Kidney (tissue), 14 donors: Measurements from ENCODE around the gene NOTCH4. TPM values are rescaled to one million over a fixed set of nuclear protein-coding genes. Genes with fewer than 3 reads are reported as not detected.
A peak's percentile ranks its signal among the peaks of the same experiment; 100 is the strongest.

ENCODE experiments used
- DNase-seq, 5 donors: peaks; one replicate each; pipeline ENCODE4 v3.0.0-alpha.2; 2013 to 2020
- FAIRE-seq: peaks from 2 replicates; lab custom pipeline; 2012; peaks lifted over from hg19 to GRCh38; lab: Jason Lieb, UNC
- H3K27ac ChIP-seq, 2 donors: one replicate each; pipeline ENCODE4 v1.7.0; 2013; ENCODE audit warnings: low read depth in 2 of 2, low read length in 2 of 2, inconsistent platforms in 1 of 2
- H3K27me3 ChIP-seq: one replicate; pipeline ENCODE4 v1.7.1; 2013; ENCODE audit warnings: low read length, inconsistent platforms; ENCODE audit not compliant: control insufficient read depth, insufficient read depth
- H3K36me3 ChIP-seq, 3 donors: one replicate each; pipeline versions ENCODE4 v1.7.0 to v1.7.1; 2013; ENCODE audit warnings: low read length in 3 of 3, control low read depth in 1 of 3, inconsistent platforms in 1 of 3; ENCODE audit not compliant: insufficient read depth in 3 of 3, control insufficient read depth in 2 of 3
- H3K4me1 ChIP-seq, 3 donors: one replicate each; pipeline versions ENCODE4 v1.7.0 to v1.7.1; 2013; ENCODE audit warnings: low read length in 3 of 3, inconsistent platforms in 1 of 3, low read depth in 1 of 3; ENCODE audit not compliant: control insufficient read depth in 2 of 3, insufficient read depth in 2 of 3
- H3K4me3 ChIP-seq, 3 donors: one replicate each; pipeline versions ENCODE4 v1.7.0 to v1.8.1; 2013; ENCODE audit warnings: low read length in 3 of 3, control low read depth in 1 of 3, inconsistent platforms in 1 of 3
- H3K9ac ChIP-seq, 3 donors: one replicate each; pipeline versions ENCODE4 v1.7.0 to v1.7.1; 2013; ENCODE audit warnings: low read length in 3 of 3, control low read depth in 1 of 3, inconsistent platforms in 1 of 3
- H3K9me3 ChIP-seq, 3 donors: one replicate each; pipeline versions ENCODE4 v1.7.0 to v1.7.1; 2013; ENCODE audit warnings: low read length in 3 of 3, control low read depth in 1 of 3, inconsistent platforms in 1 of 3; ENCODE audit not compliant: control insufficient read depth in 2 of 3, insufficient read depth in 1 of 3
- CTCF ChIP-seq: IDR thresholded peaks from 3 replicates; pipeline ENCODE4 v1.5.1; 2012; ENCODE audit warnings: mild to moderate bottlenecking, moderate library complexity, borderline replicate concordance; ENCODE audit not compliant: insufficient read depth; ENCODE audit errors: extremely low read depth
- intact Hi-C: fragments of 100-400 bp; cut with DNase I; formaldehyde crosslinking; loops from one replicate; pipeline ENCODE4 v1.11.1; 2022
- polyA plus RNA-seq: library from polyadenylated mRNA; stranded (reverse); fragments of 350-450 nt; fragmentation: Illumina TruSeq; extraction: RNeasy Lipid Tissue Mini Kit (QIAGEN cat#74804); gene quantifications from one replicate; pipeline ENCODE4 v1.2.3, GENCODE V29; 2014; ENCODE audit warnings: low read depth, low replicate concordance; ENCODE audit not compliant: insufficient read depth
- total RNA-seq: library from RNA; stranded (reverse); fragmentation: NEBNext Ultra II Directional; extraction: Animal tissue kit (Norgen Biotek cat#: 25700); gene quantifications from one replicate; pipeline ENCODE4 v1.2.1, GENCODE V29; 2021
- donor health status: control.
- donor health status: control.
- donor health status: control.
- donor health status: control.
- donor health status: control.
- donor health status: DM: yes; HTN: yes; CAD: no.
- donor health status: Normal renal cell carcinoma (clear cell type).

NOTCH4 gene
- total and polyA plus RNA-seq, 2 donors from 2014 or later = 22.5 to 30.5 TPM

- H3K36me3 ChIP-seq = no peaks in the 10 kb centered on the region
- H3K9ac ChIP-seq = no peak overlapping the region
- no peak overlapping the region for H3K27ac ChIP-seq
- no peaks in the 10 kb centered on the region for H3K27me3 ChIP-seq
- H3K9me3 ChIP-seq = no peaks in the 10 kb centered on the region
- no peak for FAIRE-seq
- intact Hi-C loops = no loop called here
- no peak overlapping the region for H3K4me3 ChIP-seq
- peaks cover 0 to 16% (median 14%) of the 10 kb centered on the region in 3 donors for H3K4me1 ChIP-seq
- no peak for TF ChIP-seq CTCF
- DNase-seq = peak in 2 of 5 donors; percentile 48 to 74
Observed at GRCh38 chr6:32198866-32199265, 25.0 kb downstream of the NOTCH4 start.

GRCh38 chr6:32198345-32198696, 25.5 kb downstream of the NOTCH4 start:
- no peak overlapping the region for H3K27ac ChIP-seq
- DNase-seq = peak in 1 of 5 donors; percentile 69
- intact Hi-C loops = no loop called here

GRCh38 chr6:32196682-32197616, 26.9 kb downstream of the NOTCH4 start:
- Histone ChIP-seq H3K27me3 (no peaks in the 10 kb centered on the region), H3K9me3 (no peaks in the 10 kb centered on the region), H3K27ac (peak overlapping the region; percentile 100), H3K36me3 (no peaks in the 10 kb centered on the region), H3K9ac (peak overlapping the region; percentile 37 to 100 (median 43)), H3K4me1 (peaks cover 0 to 16% (median 16%) of the 10 kb centered on the region in 3 donors), H3K4me3 (peak overlapping the region; percentile 76 to 97 (median 95))
- DNase-seq (peak; percentile 32 to 87 (median 52)), FAIRE-seq (no peak)
- no peak for TF ChIP-seq CTCF
- intact Hi-C loops = no loop called here

More at GRCh38 chr6:32198345-32198696, 25.5 kb downstream of the NOTCH4 start:
- H3K36me3 ChIP-seq = no peaks in the 10 kb centered on the region
- no peak overlapping the region for H3K4me3 ChIP-seq
- H3K27me3 ChIP-seq = no peaks in the 10 kb centered on the region
- TF ChIP-seq CTCF = no peak
- peaks cover 0 to 16% (median 14%) of the 10 kb centered on the region in 3 donors for H3K4me1 ChIP-seq
- no peak for FAIRE-seq
- H3K9ac ChIP-seq = no peak overlapping the region
- no peaks in the 10 kb centered on the region for H3K9me3 ChIP-seq
